K562 (cell line): ENCODE measurements around the gene CCL21. TPM values are rescaled to one million over a fixed set of nuclear protein-coding genes. Genes with fewer than 3 reads are reported as not detected.

Source experiments
- ATAC-seq: fragments of 200-7000 bp; cut with Tn5 transposase; 3 replicates; pipeline ENCODE4 v1.9.1; 2020; ENCODE audit warnings: moderate library complexity
- BruUV-seq: library from RNA; stranded (reverse); fragments of 400-500 nt; replicated peaks from 2 replicates; lab custom pipeline; 2021; lab: Mats Ljungman, UMichigan
- CTCF ChIA-PET: fragments of 300-600 bp; formaldehyde crosslinking; extraction: SDS; loops from one replicate; lab custom pipeline; 2021; ENCODE audit warnings: low intra/inter-chr PET ratio; lab: Yijun Ruan, JAX
- POLR2A ChIA-PET: fragments of 300-600, 350-650 bp; sonication (Branson Sonifier 250); formaldehyde crosslinking; extraction: SDS; loops from one replicate; lab custom pipeline; 2021; ENCODE audit warnings: antibody characterized with exemption, inconsistent platforms; lab: Yijun Ruan, JAX
- DNase-seq, 4 experiments: peaks; one replicate each; pipeline versions ENCODE4 v3.0.0 to v3.0.0-alpha.2; 2011 to 2018; ENCODE audit warnings: low spot score in 3 of 4, mixed read lengths in 3 of 4; ENCODE audit errors: extremely low read depth in 1 of 4
- FAIRE-seq: peaks from 2 replicates; lab custom pipeline; 2011; peaks lifted over from hg19 to GRCh38; lab: Jason Lieb, UNC
- H2AFZ ChIP-seq: 2 replicates; pipeline ENCODE4 v1.6.0; 2011; ENCODE audit warnings: low read depth, low read length, control low read depth, inconsistent platforms
- H3K27ac ChIP-seq: fragments of 200-600 bp; 3 replicates; pipeline ENCODE4 v1.8.0; 2011; ENCODE audit warnings: low read depth, mild to moderate bottlenecking, control low read depth, inconsistent platforms, low read length, moderate library complexity, mixed read lengths; ENCODE audit errors: extremely low read depth
- H3K27me3 ChIP-seq, 2 experiments: fragments of 300-600 bp in 1 of 2; 2 replicates in 1 of 2; 3 replicates in 1 of 2; pipeline versions ENCODE4 v1.6.0 to v1.8.0; 2011; ENCODE audit warnings: inconsistent platforms in 2 of 2, low read length in 2 of 2, mild to moderate bottlenecking in 1 of 2, mixed read lengths in 1 of 2, moderate library complexity in 1 of 2; ENCODE audit not compliant: control insufficient read depth in 2 of 2, insufficient read depth in 2 of 2
- H3K36me3 ChIP-seq: fragments of 300-600 bp; 3 replicates; pipeline ENCODE4 v1.8.0; 2011; ENCODE audit warnings: mild to moderate bottlenecking, low read length, inconsistent platforms; ENCODE audit not compliant: control insufficient read depth, insufficient read depth
- H3K4me1 ChIP-seq, 2 experiments: fragments of 200-600 bp in 1 of 2; replicated peaks in 1 of 2; 2 replicates in 1 of 2; 3 replicates in 1 of 2; pipeline versions ENCODE4 v1.5.1 to v1.8.0; 2011; ENCODE audit warnings: inconsistent platforms in 2 of 2, low read length in 2 of 2, mild to moderate bottlenecking in 1 of 2, mixed read lengths in 1 of 2, moderate library complexity in 1 of 2; ENCODE audit not compliant: control insufficient read depth in 2 of 2, insufficient read depth in 2 of 2
- H3K4me2 ChIP-seq: 2 replicates; pipeline ENCODE4 v1.6.1; 2011; ENCODE audit warnings: low read length, control low read depth, inconsistent platforms, mixed read lengths; ENCODE audit not compliant: insufficient read depth
- H3K4me3 ChIP-seq: fragments of 200-600 bp; sonication (generic), shearing (Covaris generic); 2 replicates; pipeline ENCODE4 v1.5.1; 2016; ENCODE audit warnings: control low read depth, inconsistent platforms
- H3K79me2 ChIP-seq: fragments of 200-600 bp; 3 replicates; pipeline ENCODE4 v1.8.0; 2011; ENCODE audit warnings: low read length, inconsistent platforms; ENCODE audit not compliant: control insufficient read depth, insufficient read depth
- H3K9ac ChIP-seq, 2 experiments: 2 replicates each; pipeline versions ENCODE4 v1.6.0 to v1.6.1; 2011; ENCODE audit warnings: low read depth in 2 of 2, low read length in 2 of 2, control low read depth in 1 of 2, inconsistent platforms in 1 of 2, mild to moderate bottlenecking in 1 of 2, mixed read lengths in 1 of 2; ENCODE audit not compliant: insufficient read depth in 1 of 2
- H3K9me1 ChIP-seq: one replicate; pipeline ENCODE4 v1.6.0; 2011; ENCODE audit warnings: inconsistent platforms, mild to moderate bottlenecking, low read length, moderate library complexity; ENCODE audit not compliant: control insufficient read depth, insufficient read depth
- H3K9me3 ChIP-seq: replicated peaks from 2 replicates; pipeline ENCODE4 v1.5.1; 2011; ENCODE audit warnings: low read depth, low read length, inconsistent platforms; ENCODE audit not compliant: control insufficient read depth, insufficient read depth
- H4K20me1 ChIP-seq: replicated peaks from 2 replicates; pipeline ENCODE4 v1.6.1; 2011; ENCODE audit warnings: low read length, inconsistent platforms, mixed read lengths; ENCODE audit not compliant: control insufficient read depth, insufficient read depth
- GTF2F1 ChIP-seq: IDR thresholded peaks from 2 replicates; pipeline ENCODE4 v1.6.1; 2011; ENCODE audit warnings: low read depth, low read length, improper control_type of control experiment
- KHSRP ChIP-seq: fragments of 450-650 bp; IDR thresholded peaks from 2 replicates; pipeline ENCODE4 v1.6.1; 2017
- SMC3 ChIP-seq: conservative IDR thresholded peaks from 2 replicates; pipeline ENCODE4 v1.6.1; 2011; ENCODE audit warnings: low read depth, low read length, improper control_type of control experiment; ENCODE audit not compliant: insufficient read depth
- ZSCAN32 ChIP-seq: fragments of 450-650 bp; formaldehyde crosslinking; IDR thresholded peaks from 2 replicates; pipeline ENCODE4 v1.4.0; 2020; ENCODE audit warnings: mild to moderate bottlenecking, moderate library complexity
- in situ Hi-C: fragments of 300-500 bp; cut with MboI; formaldehyde crosslinking; loops from 4 replicates; pipeline ENCODE4 v1.15.0; 2018; ENCODE audit warnings: inconsistent platforms, mixed read lengths
- intact Hi-C: fragments of 100-400 bp; cut with micrococcal nuclease; formaldehyde crosslinking; loops from 2 replicates; pipeline ENCODE4 v1.14.2; 2022
- polyA plus RNA-seq, 8 experiments: library from polyadenylated mRNA; depleted of rRNA in 4 of 8; stranded (reverse) in 5 of 8; unstranded in 3 of 8; fragments of >200 nt; fragmentation: Nextera tagmentation in 2 of 8; fragmentation: Illumina TruSeq in 1 of 8; extraction: Ambion mirVana in 2 of 8; extraction: Trizol in 1 of 8; gene quantifications; 2 replicates each; pipeline versions ENCODE4 v1.2.1 to v1.2.3, GENCODE V29; 2011 to 2014; ENCODE audit warnings: inconsistent platforms in 1 of 8, missing spikeins in 1 of 8
- total RNA-seq, 7 experiments: library from RNA; depleted of rRNA in 6 of 7; stranded (reverse); fragments of >200 nt in 6 of 7; fragmentation: Illumina TruSeq in 2 of 7; extraction: Trizol in 2 of 7; gene quantifications; 2 replicates each; pipeline versions ENCODE4 v1.2.1 to v1.2.3, GENCODE V29; 2011 to 2021; ENCODE audit warnings: low replicate concordance in 1 of 7
- TF ChIP-seq, protein P1 (sequence below): fragments of 250-450 bp; sonication (Bioruptor Pico); IDR thresholded peaks from 2 replicates; pipeline ENCODE4 v1.4.0; 2020
- TF ChIP-seq, protein P2 (sequence below): fragments of 450-650 bp; IDR thresholded peaks from 2 replicates; pipeline ENCODE4 v1.6.1; 2017; ENCODE audit warnings: antibody characterized with exemption, mild to moderate bottlenecking

Gene CCL21
- total and polyA plus RNA-seq, 9 of the 15 experiments (the other 6 are each of a cell fraction or from before 2014, with no cell fraction given) = not detected

DNA sequence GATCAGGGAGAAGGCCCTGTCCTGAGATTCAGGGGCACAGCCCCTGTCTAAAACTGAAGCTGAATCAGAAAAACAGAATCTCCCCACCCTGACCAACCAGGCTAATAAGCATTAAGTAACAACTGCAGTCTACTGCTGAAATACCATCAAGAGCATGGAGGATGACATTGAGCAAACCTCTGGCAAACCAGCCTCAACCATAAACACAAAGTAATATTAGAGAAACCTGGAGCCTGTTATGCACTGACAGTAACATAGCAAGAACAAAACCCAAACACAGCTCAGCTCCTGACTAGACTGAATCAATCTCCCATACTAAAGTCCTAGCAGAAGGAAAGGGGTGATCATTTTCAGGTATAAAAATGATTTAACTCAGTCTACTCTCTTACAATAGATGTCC lies 24.8 kb upstream of the CCL21 start:
- intact Hi-C loops (no loop called here), in situ Hi-C loops (no loop called here)
- ATAC-seq (no peak), DNase-seq (no peak), FAIRE-seq (no peak)
- no peaks in the 10 kb centered on the region for H3K27me3 ChIP-seq
- ChIA-PET POLR2A (no interaction called here), CTCF (no interaction called here)
- H2AFZ ChIP-seq = no peak overlapping the region
- no peaks in the 10 kb centered on the region for H3K36me3 ChIP-seq
- H3K4me1 ChIP-seq = no peaks in the 10 kb centered on the region
- H3K4me2 ChIP-seq = no peak overlapping the region
- no peaks in the 10 kb centered on the region for H3K79me2 ChIP-seq
- no peaks in the 10 kb centered on the region for H3K9me3 ChIP-seq
- no peak for TF ChIP-seq GTF2F1
- TF ChIP-seq, protein P1, sequence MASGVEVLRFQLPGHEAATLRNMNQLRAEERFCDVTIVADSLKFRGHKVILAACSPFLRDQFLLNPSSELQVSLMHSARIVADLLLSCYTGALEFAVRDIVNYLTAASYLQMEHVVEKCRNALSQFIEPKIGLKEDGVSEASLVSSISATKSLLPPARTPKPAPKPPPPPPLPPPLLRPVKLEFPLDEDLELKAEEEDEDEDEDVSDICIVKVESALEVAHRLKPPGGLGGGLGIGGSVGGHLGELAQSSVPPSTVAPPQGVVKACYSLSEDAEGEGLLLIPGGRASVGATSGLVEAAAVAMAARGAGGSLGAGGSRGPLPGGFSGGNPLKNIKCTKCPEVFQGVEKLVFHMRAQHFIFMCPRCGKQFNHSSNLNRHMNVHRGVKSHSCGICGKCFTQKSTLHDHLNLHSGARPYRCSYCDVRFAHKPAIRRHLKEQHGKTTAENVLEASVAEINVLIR (CRISPR knock-in tag) = no peak
- TF ChIP-seq, protein P2, sequence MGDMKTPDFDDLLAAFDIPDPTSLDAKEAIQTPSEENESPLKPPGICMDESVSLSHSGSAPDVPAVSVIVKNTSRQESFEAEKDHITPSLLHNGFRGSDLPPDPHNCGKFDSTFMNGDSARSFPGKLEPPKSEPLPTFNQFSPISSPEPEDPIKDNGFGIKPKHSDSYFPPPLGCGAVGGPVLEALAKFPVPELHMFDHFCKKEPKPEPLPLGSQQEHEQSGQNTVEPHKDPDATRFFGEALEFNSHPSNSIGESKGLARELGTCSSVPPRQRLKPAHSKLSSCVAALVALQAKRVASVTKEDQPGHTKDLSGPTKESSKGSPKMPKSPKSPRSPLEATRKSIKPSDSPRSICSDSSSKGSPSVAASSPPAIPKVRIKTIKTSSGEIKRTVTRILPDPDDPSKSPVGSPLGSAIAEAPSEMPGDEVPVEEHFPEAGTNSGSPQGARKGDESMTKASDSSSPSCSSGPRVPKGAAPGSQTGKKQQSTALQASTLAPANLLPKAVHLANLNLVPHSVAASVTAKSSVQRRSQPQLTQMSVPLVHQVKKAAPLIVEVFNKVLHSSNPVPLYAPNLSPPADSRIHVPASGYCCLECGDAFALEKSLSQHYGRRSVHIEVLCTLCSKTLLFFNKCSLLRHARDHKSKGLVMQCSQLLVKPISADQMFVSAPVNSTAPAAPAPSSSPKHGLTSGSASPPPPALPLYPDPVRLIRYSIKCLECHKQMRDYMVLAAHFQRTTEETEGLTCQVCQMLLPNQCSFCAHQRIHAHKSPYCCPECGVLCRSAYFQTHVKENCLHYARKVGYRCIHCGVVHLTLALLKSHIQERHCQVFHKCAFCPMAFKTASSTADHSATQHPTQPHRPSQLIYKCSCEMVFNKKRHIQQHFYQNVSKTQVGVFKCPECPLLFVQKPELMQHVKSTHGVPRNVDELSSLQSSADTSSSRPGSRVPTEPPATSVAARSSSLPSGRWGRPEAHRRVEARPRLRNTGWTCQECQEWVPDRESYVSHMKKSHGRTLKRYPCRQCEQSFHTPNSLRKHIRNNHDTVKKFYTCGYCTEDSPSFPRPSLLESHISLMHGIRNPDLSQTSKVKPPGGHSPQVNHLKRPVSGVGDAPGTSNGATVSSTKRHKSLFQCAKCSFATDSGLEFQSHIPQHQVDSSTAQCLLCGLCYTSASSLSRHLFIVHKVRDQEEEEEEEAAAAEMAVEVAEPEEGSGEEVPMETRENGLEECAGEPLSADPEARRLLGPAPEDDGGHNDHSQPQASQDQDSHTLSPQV = no peak
- no peak for TF ChIP-seq ZSCAN32
- no peak for TF ChIP-seq KHSRP
- no peak for TF ChIP-seq SMC3
- TF ChIP-seq, all 486 proteins: peak for 0
- no peak overlapping the region for H3K27ac ChIP-seq
- H4K20me1 ChIP-seq = no peaks in the 10 kb centered on the region
- no peak overlapping the region for H3K4me3 ChIP-seq
- no peak overlapping the region for H3K9ac ChIP-seq
- BruUV-seq = no TSS peak
- H3K9me1 ChIP-seq = no peaks in the 10 kb centered on the region
